PFSK-1 (cell line): ENCODE data around the gene SLC9A1.

Experiments used
- FOXP2 ChIP-seq: optimal IDR thresholded peaks from 2 replicates; pipeline ENCODE3; 2011; ENCODE audit warnings: borderline replicate concordance, control low read depth, inconsistent platforms; ENCODE audit not compliant: insufficient read depth; ENCODE audit errors: extremely low read length, extremely low read depth
- POLR2AphosphoS5 ChIP-seq: IDR thresholded peaks from 2 replicates; pipeline ENCODE4 v1.6.1; 2012; ENCODE audit warnings: low read depth, mild to moderate bottlenecking, control low read depth, low read length, moderate library complexity
- REST ChIP-seq, 2 experiments: IDR thresholded peaks; 2 replicates each; pipeline versions ENCODE4 v1.6.1 to v1.8.0; 2011 to 2012; ENCODE audit warnings: low read depth in 2 of 2, low read length in 2 of 2, control low read depth in 1 of 2, inconsistent platforms in 1 of 2, mild to moderate bottlenecking in 1 of 2, moderate library complexity in 1 of 2; ENCODE audit not compliant: insufficient read depth in 1 of 2
- SIN3A ChIP-seq: IDR thresholded peaks from 2 replicates; pipeline ENCODE4 v1.6.1; 2012; ENCODE audit warnings: mild to moderate bottlenecking, low read length, moderate library complexity, borderline replicate concordance; ENCODE audit not compliant: insufficient read depth
- TAF1 ChIP-seq: IDR thresholded peaks from 2 replicates; pipeline ENCODE4 v1.6.1; 2012; ENCODE audit warnings: low read length, control low read depth, borderline replicate concordance; ENCODE audit not compliant: insufficient read depth

SLC9A1 gene

GRCh38 chr1:27154469-27154990, 395 bp downstream of the SLC9A1 start:
- TF ChIP-seq POLR2AphosphoS5 (no peak), REST (IDR thresholded peaks at IDR 0.05; ENCODE audit: insufficient read depth in 1 of 2, low read depth in 2 of 2, low read length in 2 of 2) (no peak), FOXP2 (no peak), SIN3A (no peak), TAF1 (no peak)

GRCh38 chr1:27153927-27154358, 982 bp downstream of the SLC9A1 start:
- TF ChIP-seq POLR2AphosphoS5 (no peak), SIN3A (no peak), TAF1 (no peak), FOXP2 (no peak), REST (IDR thresholded peaks at IDR 0.05; ENCODE audit: insufficient read depth in 1 of 2, low read depth in 2 of 2, low read length in 2 of 2) (no peak)

GRCh38 chr1:27153549-27153886, 1.4 kb downstream of the SLC9A1 start:
- TF ChIP-seq SIN3A = no peak
- no peak for TF ChIP-seq FOXP2
- TF ChIP-seq REST (IDR thresholded peaks at IDR 0.05; ENCODE audit: insufficient read depth in 1 of 2, low read depth in 2 of 2, low read length in 2 of 2) = no peak

- TF ChIP-seq POLR2AphosphoS5 (no peak), REST (IDR thresholded peaks at IDR 0.05; ENCODE audit: insufficient read depth in 1 of 2, low read depth in 2 of 2, low read length in 2 of 2) (no peak), SIN3A (no peak), TAF1 (no peak), FOXP2 (no peak)
Observed at GRCh38 chr1:27152829-27153548, 1.9 kb downstream of the SLC9A1 start.
